DMS79 treated with DMSO at 0.1 percent for 48 hours (cell line): ENCODE data around the gene B4GAT1.

ENCODE experiments used
- DNase-seq: peaks from one replicate; lab custom pipeline; 2025; lab: John Stamatoyannopoulos, UW

The B4GAT1 gene

GRCh38 chr11:66336234-66337102, 11.0 kb downstream of the B4GAT1 start, which contains the start of gene RIN1:
Gene RIN1 (minus strand): TSS chr11:66336434. CDS start chr11:66336402, 32 bp downstream.
- DNase-seq = peak; percentile 12

- peak; percentile 23 for DNase-seq
These were observed 11.7 kb downstream of the B4GAT1 start for GRCh38 chr11:66335531-66336233.

GRCh38 chr11:66334605-66335442, 12.6 kb downstream of the B4GAT1 start:
- no peak for DNase-seq

- no peak for DNase-seq
These were observed 13.4 kb downstream of the B4GAT1 start for GRCh38 chr11:66333896-66334604.

- no peak for DNase-seq
These were observed 14.1 kb downstream of the B4GAT1 start for GRCh38 chr11:66333220-66333877.

- no peak for DNase-seq
These were observed 14.8 kb downstream of the B4GAT1 start for GRCh38 chr11:66332371-66333219.

GRCh38 chr11:66331542-66332370, 15.7 kb downstream of the B4GAT1 start:
- DNase-seq = no peak

- DNase-seq = no peak
These were observed 16.5 kb downstream of the B4GAT1 start for GRCh38 chr11:66330931-66331330.

- DNase-seq = no peak
These were observed 18.2 kb downstream of the B4GAT1 start for GRCh38 chr11:66329165-66329673.

- peak; percentile 52 for DNase-seq
These were observed 18.9 kb downstream of the B4GAT1 start for GRCh38 chr11:66328302-66329144.

- no peak for DNase-seq
These were observed 19.5 kb downstream of the B4GAT1 start for GRCh38 chr11:66328031-66328301.

- no peak for DNase-seq
These were observed 20.0 kb downstream of the B4GAT1 start for GRCh38 chr11:66327171-66328030.

GRCh38 chr11:66326261-66327111, 20.9 kb downstream of the B4GAT1 start:
- no peak for DNase-seq

GRCh38 chr11:66325263-66325671, 22.2 kb downstream of the B4GAT1 start:
- no peak for DNase-seq

- DNase-seq = no peak
These were observed 22.8 kb downstream of the B4GAT1 start for GRCh38 chr11:66324664-66325063.

GRCh38 chr11:66323684-66324083, 23.7 kb downstream of the B4GAT1 start:
- DNase-seq = no peak
